Skeletal muscle cell (primary cell): Measurements from ENCODE around the gene HOXA1.
"Not testable (repeated sequence)": the region's sequence is repeated elsewhere in the genome, so short reads cannot be mapped to it uniquely, and the experiment has no call there.

Experiments
- DNase-seq: peaks from one replicate; pipeline ENCODE4 v3.0.0-alpha.2; 2010; ENCODE audit warnings: low read depth
- H3K4me3 ChIP-seq: 2 replicates; pipeline ENCODE4 v1.5.1; 2011; ENCODE audit warnings: low read depth, mild to moderate bottlenecking, control low read depth, low read length, moderate library complexity

The HOXA1 gene

DNA sequence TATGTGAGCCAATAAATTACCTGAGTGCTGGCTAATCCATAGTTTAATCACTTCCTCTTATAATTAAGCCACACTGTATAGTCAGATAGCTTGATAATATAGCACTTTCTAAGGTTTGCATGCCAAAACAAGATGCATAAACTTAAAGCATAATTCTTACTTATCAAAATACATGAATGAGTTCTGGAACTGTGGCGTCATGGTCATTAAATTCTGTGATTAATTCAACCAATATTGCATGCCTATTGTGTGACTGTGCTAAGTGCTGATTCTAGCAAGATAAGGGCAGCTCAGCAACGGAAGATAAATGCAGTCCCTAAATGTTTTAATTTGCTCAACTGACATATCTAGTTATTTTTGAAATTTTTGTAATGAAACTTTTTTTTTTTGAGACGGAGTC lies 29.7 kb downstream of the HOXA1 start:
- no peak for DNase-seq
- H3K4me3 ChIP-seq, result no peak overlapping the region

DNA sequence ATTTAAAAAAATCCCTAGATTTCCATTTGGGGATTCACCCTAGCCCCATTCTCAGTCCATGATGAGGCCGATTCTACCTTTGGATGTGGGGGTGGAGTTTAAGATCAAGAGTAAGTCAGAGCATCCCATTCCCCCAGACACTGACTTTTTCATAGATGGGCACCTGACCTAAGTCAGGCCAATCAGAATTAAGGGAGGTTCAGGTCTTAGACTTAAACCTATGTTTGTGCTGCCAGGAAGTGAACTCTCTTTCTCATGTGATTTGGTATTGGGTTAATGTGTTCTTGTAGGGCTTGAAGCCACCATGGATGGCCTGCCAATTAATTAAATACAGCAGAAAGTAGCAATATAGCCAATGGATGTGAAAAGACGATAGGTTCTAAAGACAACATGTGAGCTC lies 30.1 kb downstream of the HOXA1 start:
- DNase-seq, result no peak
- H3K4me3 ChIP-seq, result no peak overlapping the region

DNA sequence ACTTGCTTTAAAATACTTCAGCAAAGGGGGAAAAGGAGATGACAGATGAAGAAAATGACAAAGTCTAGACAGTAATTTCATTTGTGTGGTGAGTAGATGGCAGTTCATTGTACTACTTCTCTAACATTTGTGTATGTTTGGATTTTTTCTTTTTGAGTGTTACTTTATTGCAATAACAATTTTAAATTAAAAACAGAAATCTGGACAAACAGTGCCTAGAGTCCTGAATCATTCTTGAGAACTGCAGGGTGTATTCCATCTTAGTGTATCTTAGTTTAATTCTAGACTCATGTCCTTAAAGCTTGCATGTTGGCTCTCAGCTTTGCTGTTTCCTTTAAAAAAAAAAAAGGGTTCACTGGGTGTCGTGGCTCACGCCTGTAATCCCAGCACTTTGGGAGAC lies 31.1 kb downstream of the HOXA1 start:
- H3K4me3 ChIP-seq, result no peak overlapping the region
- DNase-seq, result no peak

DNA sequence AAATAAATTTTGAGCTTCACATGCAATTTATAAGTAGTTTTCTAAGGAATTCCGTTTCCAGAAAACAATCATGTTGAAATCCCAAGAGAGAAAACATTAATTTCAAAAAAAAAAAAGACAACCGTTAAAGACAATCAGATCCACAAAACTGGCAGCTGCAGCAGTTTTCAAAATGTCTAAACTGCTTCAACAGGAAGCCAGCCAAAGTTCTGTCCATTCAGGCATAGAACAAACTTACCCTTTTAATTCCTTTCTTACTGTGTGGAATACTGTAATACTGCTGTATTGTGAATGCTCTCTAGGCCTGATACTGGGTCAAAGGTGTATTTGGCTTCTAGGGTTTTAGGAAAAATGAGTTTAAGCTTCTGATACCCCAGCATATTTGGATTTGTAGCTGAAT lies 31.6 kb downstream of the HOXA1 start:
- DNase-seq, result no peak
- no peak overlapping the region for H3K4me3 ChIP-seq

DNA sequence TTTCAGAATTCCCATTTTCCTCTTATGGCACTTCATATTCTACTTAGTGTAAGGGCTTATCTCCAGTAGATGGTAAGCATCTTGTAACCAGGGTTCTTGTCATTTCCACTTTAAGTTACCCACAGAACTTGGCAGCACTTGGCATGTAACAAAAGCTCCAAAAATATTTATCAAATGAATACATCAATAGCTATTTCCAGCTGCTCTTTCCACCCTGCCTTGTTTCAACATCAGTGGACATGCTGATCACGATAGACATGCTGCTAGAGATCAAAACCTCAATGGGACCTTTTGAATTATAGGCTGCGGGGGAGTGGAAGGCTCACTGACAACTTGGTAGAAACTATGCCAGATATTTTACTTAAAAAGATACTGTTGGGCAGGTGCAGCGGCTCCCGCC lies 32.9 kb downstream of the HOXA1 start:
- H3K4me3 ChIP-seq, result no peak overlapping the region
- DNase-seq, result no peak

DNA sequence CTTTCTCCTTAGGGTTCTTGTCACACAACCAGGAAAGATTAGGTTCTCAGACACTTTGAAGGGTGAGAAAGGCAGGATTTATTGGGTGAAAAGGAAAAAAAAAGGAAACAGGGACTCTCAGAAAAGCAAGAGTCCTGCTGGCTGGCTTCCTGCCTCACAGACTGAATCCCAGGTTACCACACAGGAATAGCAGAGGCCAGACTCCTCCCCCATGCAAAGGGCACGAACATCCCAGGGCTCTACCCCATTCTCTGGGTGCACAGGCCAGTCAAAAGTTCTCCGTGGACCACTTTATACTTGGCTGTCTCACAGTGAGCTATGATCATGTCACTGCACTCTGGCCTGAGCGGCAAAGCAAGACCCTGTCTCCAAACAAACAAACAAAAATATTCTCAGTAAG lies 42.6 kb downstream of the HOXA1 start:
- no peak for DNase-seq
- no peak overlapping the region for H3K4me3 ChIP-seq

DNA sequence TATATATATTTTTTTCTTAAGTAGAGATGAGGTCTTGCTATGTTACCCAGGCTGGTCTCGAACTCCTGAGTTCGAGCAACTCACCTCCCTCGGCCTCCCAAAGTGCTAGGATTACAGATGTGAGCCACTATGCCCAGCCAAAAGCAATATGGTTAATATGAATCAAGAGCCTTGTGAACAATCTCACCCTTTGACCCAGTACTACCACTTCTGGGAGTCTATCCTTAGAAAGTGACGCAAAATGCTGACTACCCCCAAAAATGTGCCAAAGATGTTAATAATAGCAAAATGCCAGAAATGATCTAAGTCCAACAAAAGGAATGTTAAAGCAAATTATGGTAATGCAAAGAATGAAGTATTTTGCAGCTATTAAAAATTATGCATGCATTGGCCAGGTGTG lies 44.3 kb downstream of the HOXA1 start:
- no peak overlapping the region for H3K4me3 ChIP-seq
- DNase-seq, result no peak

DNA sequence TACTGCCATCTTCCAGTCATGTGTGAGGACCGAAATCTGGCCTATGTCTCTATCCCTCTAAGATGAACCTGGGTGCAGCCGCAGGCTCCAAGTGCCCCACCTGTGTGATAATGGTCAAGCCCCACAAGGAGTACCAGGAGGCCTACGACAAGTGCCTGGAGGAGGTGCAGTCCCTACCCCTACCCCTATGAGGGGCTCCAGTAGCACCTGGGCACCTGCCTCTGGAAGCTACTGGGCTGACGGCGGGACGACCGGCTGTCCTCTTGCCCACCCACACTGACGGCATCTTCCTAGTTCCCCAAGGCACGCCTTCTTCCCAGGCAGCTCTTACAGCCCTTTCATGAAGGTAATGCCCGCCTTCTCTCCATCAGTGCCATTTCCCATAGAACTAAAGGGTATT lies 47.4 kb downstream of the HOXA1 start:
- DNase-seq, result no peak
- no peak overlapping the region for H3K4me3 ChIP-seq

DNA sequence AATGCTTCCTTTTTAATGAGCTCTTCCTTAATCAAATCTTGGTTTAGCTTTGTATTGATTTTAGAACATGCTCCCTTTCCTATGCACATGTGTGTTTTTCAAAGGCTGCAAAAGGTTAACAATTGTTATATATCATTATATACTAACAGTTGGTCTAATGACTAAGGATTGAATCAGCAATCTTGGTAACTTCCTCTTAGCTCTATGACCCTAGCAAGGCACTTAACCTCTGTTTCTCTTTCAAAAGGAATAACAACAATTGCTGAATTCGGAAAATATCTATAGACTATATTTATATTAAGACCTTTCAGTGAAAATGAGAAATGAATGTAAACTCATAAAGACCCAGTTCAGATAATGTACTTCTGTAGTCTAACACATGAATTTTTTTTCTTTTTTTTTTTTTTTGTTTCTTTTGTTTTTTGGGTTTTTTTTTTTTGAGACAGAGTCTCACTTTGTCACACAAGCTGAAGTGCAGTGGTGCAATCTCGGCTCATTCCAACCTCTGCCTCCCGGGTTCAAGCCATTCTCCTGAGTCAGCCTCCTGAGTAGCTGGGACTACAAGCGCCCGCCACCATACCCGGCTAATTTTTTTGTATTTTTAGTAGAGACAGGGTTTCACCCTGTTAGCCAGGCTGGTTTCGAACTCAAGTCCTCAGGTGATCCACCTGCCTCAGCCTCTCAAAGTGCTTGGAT lies 48.8 kb downstream of the HOXA1 start:
- no peak for DNase-seq
- H3K4me3 ChIP-seq, result no peak overlapping the region

DNA sequence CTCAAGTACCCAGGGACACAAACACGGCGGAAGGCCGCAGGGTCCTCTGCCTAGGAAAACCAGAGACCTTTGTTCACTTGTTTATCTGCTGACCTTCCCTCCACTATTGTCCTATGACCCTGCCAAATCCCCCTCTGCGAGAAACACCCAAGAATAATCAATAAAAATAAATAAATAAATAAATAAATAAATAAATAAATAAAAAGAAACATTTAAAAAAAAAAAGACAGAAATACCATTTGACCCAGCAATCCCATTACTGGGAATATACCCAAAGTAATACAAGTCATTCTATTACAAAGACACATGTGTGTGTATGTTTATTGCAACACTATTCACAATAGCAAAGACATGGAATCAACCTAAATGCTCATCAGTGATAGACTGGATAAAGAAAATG lies 49.8 kb downstream of the HOXA1 start:
- DNase-seq, result not testable (repeated sequence)

DNA sequence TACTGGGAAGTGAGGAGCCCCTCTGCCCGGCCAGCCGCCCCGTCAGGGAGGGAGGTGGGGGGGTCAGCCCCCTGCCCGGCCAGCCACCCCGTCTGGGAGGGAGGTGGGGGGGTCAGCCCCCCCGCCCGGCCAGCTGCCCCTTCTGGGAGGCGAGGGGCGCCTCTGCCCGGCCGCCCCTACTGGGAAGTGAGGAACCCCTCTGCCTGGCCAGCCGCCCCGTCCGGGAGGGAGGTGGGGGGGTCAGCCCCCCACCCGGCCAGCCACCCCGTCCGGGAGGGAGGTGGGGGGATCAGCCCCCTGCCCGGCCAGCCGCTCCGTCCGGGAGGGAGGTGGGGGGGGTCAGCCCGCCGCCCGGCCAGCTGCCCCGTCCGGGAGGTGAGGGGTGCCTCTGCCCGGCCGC lies 50.7 kb downstream of the HOXA1 start:
- H3K4me3 ChIP-seq, DNase-seq: not testable (repeated sequence)

More for the DNA sequence above, 49.8 kb downstream of the HOXA1 start:
- not testable (repeated sequence) for H3K4me3 ChIP-seq
